HEK293 (cell line): ENCODE measurements around the gene FAM117B.

Experiments
- CTCF ChIA-PET: fragments of 350-600 bp; formaldehyde crosslinking; extraction: SDS; loops from one replicate; lab custom pipeline; 2021; ENCODE audit warnings: antibody characterized with exemption; lab: Yijun Ruan, JAX
- POLR2A ChIA-PET: fragments of 300-600 bp; formaldehyde crosslinking; extraction: SDS; loops from one replicate; lab custom pipeline; 2020; ENCODE audit warnings: antibody characterized with exemption, inconsistent platforms; lab: Yijun Ruan, JAX
- H3K27ac ChIP-seq: fragments of 200-500 bp; sonication (Bioruptor generic); 2 replicates; pipeline ENCODE4 v1.5.1; 2014; ENCODE audit warnings: low read depth, low read length, control low read depth, inconsistent platforms; ENCODE audit errors: extremely low read depth
- H3K36me3 ChIP-seq, 2 experiments: fragments of 200-500 bp in 1 of 2; sonication (Bioruptor generic) in 1 of 2; 1 replicate in 1 of 2; 2 replicates in 1 of 2; pipeline ENCODE4 v1.5.1; 2014 to 2017; ENCODE audit warnings: inconsistent platforms in 2 of 2, low read length in 2 of 2; ENCODE audit not compliant: control insufficient read depth in 2 of 2, insufficient read depth in 1 of 2
- H3K4me1 ChIP-seq: fragments of 200-500 bp; sonication (Bioruptor generic); 2 replicates; pipeline ENCODE4 v1.5.1; 2014; ENCODE audit warnings: mild to moderate bottlenecking, low read length, inconsistent platforms; ENCODE audit not compliant: control insufficient read depth, insufficient read depth
- H3K4me3 ChIP-seq: 2 replicates; pipeline ENCODE4 v1.5.1; 2011; ENCODE audit warnings: low read depth, mild to moderate bottlenecking, control low read depth, low read length, moderate library complexity
- H3K9me3 ChIP-seq: fragments of 200-500 bp; sonication (Bioruptor generic); 2 replicates; pipeline ENCODE4 v1.5.1; 2014; ENCODE audit warnings: low read depth, low read length, inconsistent platforms; ENCODE audit not compliant: control insufficient read depth, insufficient read depth
- GLI2 ChIP-seq: fragments of 450-650 bp; formaldehyde crosslinking; IDR thresholded peaks from 2 replicates; pipeline ENCODE4; 2017; ENCODE audit warnings: missing biosample characterization, missing genetic modification characterization, low read depth, borderline replicate concordance
- HOXC10 ChIP-seq: sonication (generic); formaldehyde crosslinking; IDR thresholded peaks from 2 replicates; pipeline ENCODE4 v1.8.1; 2023; ENCODE audit warnings: mild to moderate bottlenecking, missing genetic modification reagents
- KLF9 ChIP-seq: fragments of 450-650 bp; formaldehyde crosslinking; IDR thresholded peaks from 2 replicates; pipeline ENCODE4 v1.5.1; 2016; ENCODE audit warnings: missing biosample characterization, missing genetic modification characterization, low read depth
- MEIS1 ChIP-seq: sonication (generic); formaldehyde crosslinking; IDR thresholded peaks from 2 replicates; pipeline ENCODE4 v1.8.1; 2022; ENCODE audit warnings: missing genetic modification reagents, mild to moderate bottlenecking, borderline replicate concordance
- OSR2 ChIP-seq: fragments of 450-650 bp; formaldehyde crosslinking; IDR thresholded peaks from 2 replicates; pipeline ENCODE4 v1.5.1; 2016; ENCODE audit warnings: missing biosample characterization, missing genetic modification characterization
- SETDB1 ChIP-seq: IDR thresholded peaks from one replicate; pipeline ENCODE4 v1.6.1; 2017; ENCODE audit warnings: mild to moderate bottlenecking, low read length, moderate library complexity, mixed read lengths; ENCODE audit not compliant: insufficient read length
- YY1 ChIP-seq: fragments of 450-650 bp; formaldehyde crosslinking; IDR thresholded peaks from 2 replicates; pipeline ENCODE4 v1.5.1; 2018; ENCODE audit warnings: missing biosample characterization, missing genetic modification characterization
- ZBTB10 ChIP-seq: fragments of 450-650 bp; formaldehyde crosslinking; IDR thresholded peaks from 2 replicates; pipeline ENCODE4 v1.5.1; 2016; ENCODE audit warnings: missing biosample characterization, missing genetic modification characterization
- ZNF146 ChIP-seq: fragments of 450-650 bp; formaldehyde crosslinking; IDR thresholded peaks from 2 replicates; pipeline ENCODE4 v1.5.1; 2016; ENCODE audit warnings: missing biosample characterization, missing genetic modification characterization
- ZNF157 ChIP-seq: fragments of 450-650 bp; formaldehyde crosslinking; IDR thresholded peaks from 2 replicates; pipeline ENCODE4 v1.5.1; 2016; ENCODE audit warnings: missing biosample characterization, missing genetic modification characterization
- ZNF184 ChIP-seq: fragments of 450-650 bp; IDR thresholded peaks from 2 replicates; pipeline ENCODE4 v1.5.1; 2018; ENCODE audit warnings: missing biosample characterization, mild to moderate bottlenecking, missing genetic modification characterization
- ZNF24 ChIP-seq: fragments of 450-650 bp; formaldehyde crosslinking; IDR thresholded peaks from 2 replicates; pipeline ENCODE4 v1.5.1; 2016; ENCODE audit warnings: missing biosample characterization, missing genetic modification characterization
- ZNF280C ChIP-seq: fragments of 450-650 bp; formaldehyde crosslinking; IDR thresholded peaks from 2 replicates; pipeline ENCODE4 v1.5.1; 2016; ENCODE audit warnings: missing biosample characterization, missing genetic modification characterization
- ZNF335 ChIP-seq: fragments of 450-650 bp; formaldehyde crosslinking; conservative IDR thresholded peaks from 2 replicates; pipeline ENCODE4 v1.5.1; 2016; ENCODE audit warnings: missing biosample characterization, missing genetic modification characterization
- ZNF394 ChIP-seq: fragments of 450-650 bp; formaldehyde crosslinking; IDR thresholded peaks from 2 replicates; pipeline ENCODE4 v1.5.1; 2016; ENCODE audit warnings: missing biosample characterization, missing genetic modification characterization, mild to moderate bottlenecking, moderate library complexity, borderline replicate concordance
- ZNF416 ChIP-seq: fragments of 450-650 bp; formaldehyde crosslinking; IDR thresholded peaks from 2 replicates; pipeline ENCODE4 v1.5.1; 2016; ENCODE audit warnings: missing biosample characterization, missing genetic modification characterization
- ZNF433 ChIP-seq: fragments of 450-650 bp; formaldehyde crosslinking; IDR thresholded peaks from 2 replicates; pipeline ENCODE4 v1.5.1; 2016; ENCODE audit warnings: missing biosample characterization, missing genetic modification characterization, low read depth
- ZNF510 ChIP-seq: fragments of 450-650 bp; formaldehyde crosslinking; IDR thresholded peaks from 2 replicates; pipeline ENCODE4 v1.5.1; 2018; ENCODE audit warnings: mild to moderate bottlenecking, missing genetic modification characterization, missing biosample characterization; ENCODE audit not compliant: insufficient replicate concordance
- ZNF555 ChIP-seq: fragments of 450-650 bp; formaldehyde crosslinking; conservative IDR thresholded peaks from 2 replicates; pipeline ENCODE4 v1.5.1; 2017; ENCODE audit warnings: missing biosample characterization, mild to moderate bottlenecking, missing genetic modification characterization, inconsistent platforms
- ZNF621 ChIP-seq: fragments of 450-650 bp; formaldehyde crosslinking; IDR thresholded peaks from 2 replicates; pipeline ENCODE4 v1.5.1; 2017; ENCODE audit warnings: missing biosample characterization, missing genetic modification characterization
- ZNF707 ChIP-seq: fragments of 450-650 bp; formaldehyde crosslinking; IDR thresholded peaks from 2 replicates; pipeline ENCODE4 v1.5.1; 2016; ENCODE audit warnings: missing biosample characterization, missing genetic modification characterization
- ZNF776 ChIP-seq: fragments of 450-650 bp; formaldehyde crosslinking; IDR thresholded peaks from 2 replicates; pipeline ENCODE4 v1.5.0; 2017; ENCODE audit warnings: missing biosample characterization, missing genetic modification characterization, borderline replicate concordance
- ZNF785 ChIP-seq: fragments of 450-650 bp; formaldehyde crosslinking; IDR thresholded peaks from 2 replicates; pipeline ENCODE4 v1.5.1; 2016; ENCODE audit warnings: missing biosample characterization, missing genetic modification characterization
- TF ChIP-seq, protein P1 (sequence below): fragments of 450-650 bp; formaldehyde crosslinking; optimal IDR thresholded peaks from 2 replicates; pipeline ENCODE3; 2016; ENCODE audit warnings: missing biosample characterization, mild to moderate bottlenecking, missing genetic modification characterization

FAM117B gene

GRCh38 chr2:202758604-202759003, 123.8 kb downstream of the FAM117B start (continued):
- TF ChIP-seq ZNF510 (tag by site-specific recombination) (no peak), ZNF146 (tag by site-specific recombination) (no peak)

- H3K4me3 ChIP-seq = no peak overlapping the region
- peaks cover 15 to 47% of the 10 kb centered on the region in 2 experiments for H3K36me3 ChIP-seq
- H3K9me3 ChIP-seq = no peaks in the 10 kb centered on the region
- POLR2A ChIA-PET = no interaction called here
- H3K27ac ChIP-seq = no peak overlapping the region
- TF ChIP-seq, protein P1, sequence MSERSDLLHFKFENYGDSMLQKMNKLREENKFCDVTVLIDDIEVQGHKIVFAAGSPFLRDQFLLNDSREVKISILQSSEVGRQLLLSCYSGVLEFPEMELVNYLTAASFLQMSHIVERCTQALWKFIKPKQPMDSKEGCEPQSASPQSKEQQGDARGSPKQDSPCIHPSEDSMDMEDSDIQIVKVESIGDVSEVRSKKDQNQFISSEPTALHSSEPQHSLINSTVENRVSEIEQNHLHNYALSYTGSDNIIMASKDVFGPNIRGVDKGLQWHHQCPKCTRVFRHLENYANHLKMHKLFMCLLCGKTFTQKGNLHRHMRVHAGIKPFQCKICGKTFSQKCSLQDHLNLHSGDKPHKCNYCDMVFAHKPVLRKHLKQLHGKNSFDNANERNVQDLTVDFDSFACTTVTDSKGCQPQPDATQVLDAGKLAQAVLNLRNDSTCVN (tag by site-specific recombination) = no peak
- no peak for TF ChIP-seq ZBTB10 (tag by site-specific recombination)
- TF ChIP-seq ZNF785 = no peak
- no peak for TF ChIP-seq ZNF335 (tag by site-specific recombination)
- no peak for TF ChIP-seq OSR2 (tag by site-specific recombination)
- CTCF ChIA-PET = no interaction called here
- H3K4me1 ChIP-seq = no peaks in the 10 kb centered on the region
Observed at GRCh38 chr2:202760848-202761247, 126.1 kb downstream of the FAM117B start.

- TF ChIP-seq SETDB1 (no peak), YY1 (tag by site-specific recombination) (no peak), ZNF24 (tag by site-specific recombination) (no peak), ZNF555 (tag by site-specific recombination) (no peak), GLI2 (tag by site-specific recombination) (no peak), ZNF157 (tag by site-specific recombination) (no peak), ZNF416 (no peak), ZNF707 (no peak), HOXC10 (CRISPR knock-in tag) (no peak), ZNF280C (tag by site-specific recombination) (no peak), MEIS1 (CRISPR knock-in tag) (no peak), ZNF433 (tag by site-specific recombination) (no peak), ZNF776 (no peak), KLF9 (tag by site-specific recombination) (no peak), ZNF394 (tag by site-specific recombination) (no peak), ZNF621 (tag by site-specific recombination) (no peak), ZNF184 (no peak)
- peaks cover 12 to 38% of the 10 kb centered on the region in 2 experiments for H3K36me3 ChIP-seq
- no peak overlapping the region for H3K4me3 ChIP-seq
- ChIA-PET CTCF (no interaction called here), POLR2A (no interaction called here)
- H3K4me1 ChIP-seq = no peaks in the 10 kb centered on the region
- no peak overlapping the region for H3K27ac ChIP-seq
- no peaks in the 10 kb centered on the region for H3K9me3 ChIP-seq
Observed at GRCh38 chr2:202762556-202762955, 127.8 kb downstream of the FAM117B start.
